Fibroblast of skin of left biceps (primary cell): Measurements from ENCODE around the gene ANK3.

Experiments used
- DNase-seq, 2 experiments: peaks; one replicate each; pipeline ENCODE4 v3.0.0-alpha.2; 2013; ENCODE audit warnings: low read depth in 2 of 2

Gene ANK3

GRCh38 chr10:60281331-60281730 lies 108.3 kb downstream of the ANK3 start:
- no peak for DNase-seq

GRCh38 chr10:60280475-60280874 lies 109.2 kb downstream of the ANK3 start:
- no peak for DNase-seq

- no peak for DNase-seq
These were observed 112.0 kb downstream of the ANK3 start for GRCh38 chr10:60277656-60278055.

- DNase-seq: no peak
These were observed 113.4 kb downstream of the ANK3 start for GRCh38 chr10:60276232-60276631.

GRCh38 chr10:60271319-60272040 lies 118.2 kb downstream of the ANK3 start:
- no peak for DNase-seq

- no peak for DNase-seq
These were observed 119.2 kb downstream of the ANK3 start for GRCh38 chr10:60270426-60270825.

GRCh38 chr10:60267802-60268201 lies 121.9 kb downstream of the ANK3 start:
- no peak for DNase-seq

- no peak for DNase-seq
These were observed 123.2 kb downstream of the ANK3 start for GRCh38 chr10:60266513-60266912.

- DNase-seq: no peak
These were observed 127.0 kb downstream of the ANK3 start for GRCh38 chr10:60262647-60263126.

GRCh38 chr10:60260321-60260720 lies 129.4 kb downstream of the ANK3 start:
- DNase-seq: no peak

GRCh38 chr10:60258429-60258797 lies 131.3 kb downstream of the ANK3 start:
- no peak for DNase-seq

- no peak for DNase-seq
These were observed 131.8 kb downstream of the ANK3 start for GRCh38 chr10:60257767-60258428.

GRCh38 chr10:60254776-60255175 lies 134.9 kb downstream of the ANK3 start:
- DNase-seq: no peak

GRCh38 chr10:60253484-60253883 lies 136.2 kb downstream of the ANK3 start:
- DNase-seq: no peak

- DNase-seq: no peak
These were observed 137.0 kb downstream of the ANK3 start for GRCh38 chr10:60252688-60253087.

- no peak for DNase-seq
These were observed 143.3 kb downstream of the ANK3 start for GRCh38 chr10:60246382-60246781.

- DNase-seq: no peak
These were observed 150.4 kb downstream of the ANK3 start for GRCh38 chr10:60239228-60239627.

GRCh38 chr10:60238759-60239100 lies 150.9 kb downstream of the ANK3 start:
- no peak for DNase-seq

GRCh38 chr10:60237977-60238758 lies 151.5 kb downstream of the ANK3 start:
- DNase-seq: peak; percentile 15 to 18

- DNase-seq: peak; percentile 34 to 36
These were observed 152.7 kb downstream of the ANK3 start for GRCh38 chr10:60236869-60237524.

GRCh38 chr10:60235001-60235400 lies 154.7 kb downstream of the ANK3 start:
- DNase-seq: peak in 1 of 2 experiments; percentile 13

GRCh38 chr10:60234551-60234950 lies 155.1 kb downstream of the ANK3 start:
- no peak for DNase-seq
